ENCODE data around the gene SBF1. TPM values are rescaled to one million over a fixed set of nuclear protein-coding genes. Genes with fewer than 3 reads are reported as not detected.

Gene SBF1
- total RNA-seq, 1 donor from 2014 or later, result 123 TPM

DNA sequence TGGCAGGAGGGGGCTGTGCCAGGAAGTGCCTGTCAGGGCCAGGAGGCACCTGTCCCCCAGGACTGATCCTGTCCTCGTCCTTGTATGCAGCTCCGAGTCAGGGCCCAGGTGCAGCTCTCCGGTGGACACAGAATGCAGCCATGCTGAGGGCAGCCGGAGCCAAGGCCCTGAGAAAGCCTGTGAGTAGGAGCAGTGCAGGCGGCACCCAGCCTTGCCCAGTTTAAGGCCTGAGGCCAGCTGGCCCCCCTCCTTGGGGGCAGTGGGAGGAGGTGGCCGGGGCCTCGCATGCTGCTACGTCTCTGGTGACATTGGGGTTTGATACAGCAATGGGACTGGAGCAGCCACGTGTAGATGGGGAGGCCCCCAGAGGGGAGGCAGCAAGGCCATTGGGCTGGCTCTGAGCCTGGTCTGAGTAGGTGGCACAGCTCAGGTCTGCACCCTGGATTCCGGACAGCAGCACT, 34.9 kb downstream of the SBF1 start:
- no peak for FAIRE-seq
- no peak overlapping the region for H3K4me3 ChIP-seq (ENCODE audit: low read depth, low read length)
- peaks cover 28% of the 10 kb centered on the region for H3K36me3 ChIP-seq (ENCODE audit: control insufficient read depth, insufficient read depth, low read length)
- DNase-seq (ENCODE audit: low read depth), result no peak
- TF ChIP-seq, protein P1, sequence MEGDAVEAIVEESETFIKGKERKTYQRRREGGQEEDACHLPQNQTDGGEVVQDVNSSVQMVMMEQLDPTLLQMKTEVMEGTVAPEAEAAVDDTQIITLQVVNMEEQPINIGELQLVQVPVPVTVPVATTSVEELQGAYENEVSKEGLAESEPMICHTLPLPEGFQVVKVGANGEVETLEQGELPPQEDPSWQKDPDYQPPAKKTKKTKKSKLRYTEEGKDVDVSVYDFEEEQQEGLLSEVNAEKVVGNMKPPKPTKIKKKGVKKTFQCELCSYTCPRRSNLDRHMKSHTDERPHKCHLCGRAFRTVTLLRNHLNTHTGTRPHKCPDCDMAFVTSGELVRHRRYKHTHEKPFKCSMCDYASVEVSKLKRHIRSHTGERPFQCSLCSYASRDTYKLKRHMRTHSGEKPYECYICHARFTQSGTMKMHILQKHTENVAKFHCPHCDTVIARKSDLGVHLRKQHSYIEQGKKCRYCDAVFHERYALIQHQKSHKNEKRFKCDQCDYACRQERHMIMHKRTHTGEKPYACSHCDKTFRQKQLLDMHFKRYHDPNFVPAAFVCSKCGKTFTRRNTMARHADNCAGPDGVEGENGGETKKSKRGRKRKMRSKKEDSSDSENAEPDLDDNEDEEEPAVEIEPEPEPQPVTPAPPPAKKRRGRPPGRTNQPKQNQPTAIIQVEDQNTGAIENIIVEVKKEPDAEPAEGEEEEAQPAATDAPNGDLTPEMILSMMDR (IDR thresholded peaks at IDR 0.05; ENCODE audit: insufficient read depth, low read length, severe bottlenecking), result no peak
- no peaks in the 10 kb centered on the region for H3K27me3 ChIP-seq (ENCODE audit: control insufficient read depth, insufficient read depth, low read length)

DNA sequence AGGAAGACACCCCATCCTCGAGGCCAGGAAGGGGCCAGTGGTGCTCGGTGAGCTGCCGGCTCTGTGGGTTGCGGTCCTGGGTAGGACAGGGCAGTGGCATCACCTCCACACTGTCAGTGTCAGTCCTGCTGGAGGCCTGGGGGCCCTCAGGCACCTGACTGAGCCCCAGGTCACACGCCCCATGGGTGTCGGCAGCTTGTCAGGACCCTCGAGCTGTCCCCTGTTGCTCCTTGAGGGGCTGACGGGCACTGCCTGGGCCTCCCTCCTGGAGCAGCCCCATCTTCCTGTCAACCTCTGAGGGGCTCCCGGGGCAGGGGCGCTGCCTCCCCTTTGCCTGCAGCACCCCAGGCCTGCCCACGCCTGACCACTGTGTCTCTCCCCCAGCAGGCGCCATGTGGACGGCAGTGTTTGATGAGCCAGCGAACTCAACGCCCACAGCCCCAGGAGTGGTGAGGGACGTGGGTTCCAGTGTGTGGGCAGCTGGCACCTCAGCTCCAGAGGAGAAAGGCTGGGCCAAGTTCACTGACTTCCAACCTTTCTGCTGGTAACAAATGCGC, 35.4 kb downstream of the SBF1 start:
- Histone ChIP-seq H3K36me3 (ENCODE audit: control insufficient read depth, insufficient read depth, low read length) (peaks cover 30% of the 10 kb centered on the region), H3K4me3 (ENCODE audit: low read depth, low read length) (no peak overlapping the region), H3K27me3 (ENCODE audit: control insufficient read depth, insufficient read depth, low read length) (no peaks in the 10 kb centered on the region)
- DNase-seq (ENCODE audit: low read depth) (no peak), FAIRE-seq (no peak)
- TF ChIP-seq, protein P1 (IDR thresholded peaks at IDR 0.05; ENCODE audit: insufficient read depth, low read length, severe bottlenecking), result no peak

DNA sequence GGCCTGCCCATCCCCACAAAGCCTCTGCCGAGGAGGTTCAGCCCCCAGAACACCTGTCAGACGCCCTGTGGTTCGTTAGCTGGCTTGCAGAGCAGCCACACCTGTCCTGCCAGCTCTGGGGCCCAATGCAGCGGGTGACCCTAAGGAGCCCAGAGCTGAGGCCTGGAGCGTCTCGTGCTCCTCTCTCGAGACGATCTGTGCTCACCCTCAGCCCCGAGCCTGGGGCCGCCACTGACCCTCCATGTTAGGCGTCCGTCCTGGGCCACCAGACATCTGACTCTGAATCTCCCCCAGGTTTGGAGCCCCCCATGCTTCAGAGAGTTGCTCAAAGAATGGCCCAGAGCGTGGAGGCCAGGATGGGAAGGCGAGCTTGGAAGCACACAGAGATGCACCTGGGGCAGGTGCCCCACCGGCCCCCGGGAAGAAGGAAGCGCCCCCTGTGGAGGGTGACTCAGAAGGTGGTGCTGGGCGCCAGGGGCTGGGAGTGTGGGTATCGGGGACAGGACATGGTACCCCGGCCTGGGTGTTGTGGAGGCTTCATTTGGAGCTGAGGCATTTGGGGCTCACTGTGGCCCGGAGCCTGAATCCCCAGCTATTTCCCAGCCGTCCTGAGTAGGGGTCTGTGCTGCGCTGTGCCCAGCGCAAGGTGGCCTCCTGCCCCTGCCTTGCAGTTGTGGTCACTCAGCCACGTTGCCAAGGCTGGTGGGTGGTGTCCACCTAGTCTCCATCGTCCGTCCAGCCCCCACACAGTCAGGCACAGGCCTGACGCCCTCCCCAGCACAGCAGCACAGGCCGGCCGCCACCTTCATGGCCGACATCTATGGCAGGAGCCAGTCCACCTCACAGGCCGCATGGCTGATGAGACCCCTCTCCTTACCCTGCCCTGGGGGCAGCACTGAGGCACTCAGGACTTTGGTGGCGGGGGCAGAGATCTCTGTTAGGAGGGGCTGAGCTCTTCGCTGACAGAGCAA, 36.2 kb downstream of the SBF1 start:
- FAIRE-seq (no peak), DNase-seq (ENCODE audit: low read depth) (no peak)
- TF ChIP-seq, protein P1 (IDR thresholded peaks at IDR 0.05; ENCODE audit: insufficient read depth, low read length, severe bottlenecking), result no peak
- H3K36me3 ChIP-seq (ENCODE audit: control insufficient read depth, insufficient read depth, low read length), result peaks cover 30% of the 10 kb centered on the region
- no peaks in the 10 kb centered on the region for H3K27me3 ChIP-seq (ENCODE audit: control insufficient read depth, insufficient read depth, low read length)
- no peak overlapping the region for H3K4me3 ChIP-seq (ENCODE audit: low read depth, low read length)

DNA sequence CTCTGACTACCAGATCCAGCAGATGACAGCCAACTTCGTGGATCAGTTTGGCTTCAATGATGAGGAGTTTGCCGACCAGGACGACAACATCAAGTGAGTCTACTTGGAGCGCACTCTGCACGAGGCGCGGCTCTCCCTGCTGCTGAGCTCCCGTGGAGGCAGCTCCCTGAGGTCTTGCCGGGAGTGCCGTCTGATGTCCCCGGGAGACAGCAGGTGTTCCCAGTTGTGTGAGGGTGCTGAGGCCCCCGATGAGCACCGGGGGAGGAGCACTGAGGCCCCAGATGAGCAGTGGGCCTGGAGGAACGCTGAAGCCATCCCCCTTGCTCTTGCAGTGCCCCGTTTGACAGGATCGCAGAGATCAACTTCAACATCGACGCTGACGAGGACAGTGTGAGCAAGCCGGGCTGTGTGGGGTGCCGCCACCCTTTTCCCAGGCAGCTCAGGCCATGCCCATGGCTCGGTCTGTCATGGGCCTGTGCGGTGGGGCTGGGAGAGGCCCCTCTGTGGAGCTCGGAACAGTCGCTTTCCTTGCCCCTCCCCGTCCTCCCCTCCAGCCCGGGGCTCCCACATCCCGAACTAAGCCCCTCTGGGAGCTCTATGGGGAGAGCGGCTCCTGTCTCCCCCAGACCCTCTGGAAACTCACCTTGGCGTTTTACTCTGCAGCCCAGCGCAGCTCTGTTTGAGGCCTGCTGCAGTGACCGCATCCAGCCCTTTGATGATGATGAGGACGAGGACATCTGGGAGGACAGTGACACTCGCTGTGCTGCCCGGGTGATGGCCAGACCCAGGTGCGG, 37.1 kb downstream of the SBF1 start:
- no peaks in the 10 kb centered on the region for H3K27me3 ChIP-seq (ENCODE audit: control insufficient read depth, insufficient read depth, low read length)
- H3K4me3 ChIP-seq (ENCODE audit: low read depth, low read length), result no peak overlapping the region
- FAIRE-seq (no peak), DNase-seq (ENCODE audit: low read depth) (no peak)
- TF ChIP-seq, protein P1 (IDR thresholded peaks at IDR 0.05; ENCODE audit: insufficient read depth, low read length, severe bottlenecking), result no peak
- peaks cover 30% of the 10 kb centered on the region for H3K36me3 ChIP-seq (ENCODE audit: control insufficient read depth, insufficient read depth, low read length)

DNA sequence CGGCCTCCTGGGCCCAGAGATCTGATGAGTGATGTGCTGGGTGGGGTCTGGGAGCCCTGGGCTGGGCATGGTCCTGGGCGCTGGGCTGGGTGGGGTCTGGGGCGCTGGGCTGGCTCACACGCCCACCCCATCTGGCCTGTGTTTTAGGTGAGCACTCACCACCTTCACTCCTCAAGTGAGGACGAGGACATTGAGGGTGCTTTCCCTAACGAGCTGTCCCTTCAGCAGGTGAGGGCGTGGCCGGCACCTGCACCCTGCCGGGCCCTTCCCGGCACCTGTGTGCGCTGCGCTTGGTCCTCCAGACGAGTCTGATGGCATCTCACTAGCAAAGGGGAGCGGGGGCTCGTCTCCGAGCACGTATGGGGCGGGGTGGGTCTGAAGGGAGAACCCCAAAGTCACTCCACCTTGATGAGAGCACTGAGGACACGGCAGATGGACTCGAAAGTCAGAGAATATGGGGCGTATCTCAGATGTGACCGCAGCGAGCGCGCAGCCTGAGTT, 37.9 kb downstream of the SBF1 start:
- Histone ChIP-seq H3K36me3 (ENCODE audit: control insufficient read depth, insufficient read depth, low read length) (peaks cover 38% of the 10 kb centered on the region), H3K27me3 (ENCODE audit: control insufficient read depth, insufficient read depth, low read length) (no peaks in the 10 kb centered on the region), H3K4me3 (ENCODE audit: low read depth, low read length) (no peak overlapping the region)
- DNase-seq (ENCODE audit: low read depth) (no peak), FAIRE-seq (no peak)
- TF ChIP-seq, protein P1 (IDR thresholded peaks at IDR 0.05; ENCODE audit: insufficient read depth, low read length, severe bottlenecking), result no peak
